Progenitor cell of endocrine pancreas (in vitro differentiated cells): Measurements from ENCODE around the gene EML6. TPM values are rescaled to one million over a fixed set of nuclear protein-coding genes. Genes with fewer than 3 reads are reported as not detected.

ENCODE experiments used
- DNase-seq: peaks from one replicate; pipeline ENCODE4 v3.0.0; 2021; ENCODE audit warnings: low spot score; ENCODE audit not compliant: unreplicated experiment
- H3K27ac Mint-ChIP-seq: 2 replicates; pipeline ENCODE4 v1.8.0; 2021; ENCODE audit warnings: mild to moderate bottlenecking, moderate library complexity, mixed read lengths
- H3K27me3 Mint-ChIP-seq: 2 replicates; pipeline ENCODE4 v1.8.0; 2021; ENCODE audit warnings: mixed read lengths
- H3K36me3 Mint-ChIP-seq: 2 replicates; pipeline ENCODE4 v1.8.0; 2022; ENCODE audit warnings: mixed read lengths; ENCODE audit not compliant: insufficient read depth
- H3K4me1 Mint-ChIP-seq: 2 replicates; pipeline ENCODE4 v1.8.0; 2021; ENCODE audit warnings: low read depth, mixed read lengths
- H3K4me3 Mint-ChIP-seq: 2 replicates; pipeline ENCODE4 v1.8.0; 2021; ENCODE audit warnings: low read depth, mild to moderate bottlenecking, moderate library complexity, mixed read lengths
- H3K9me3 Mint-ChIP-seq: 2 replicates; pipeline ENCODE4 v1.8.0; 2021; ENCODE audit warnings: low read depth, mixed read lengths
- total RNA-seq: library from RNA; stranded (reverse); gene quantifications from 2 replicates; pipeline ENCODE4 v1.2.1, GENCODE V29; 2021
- TF ChIP-seq, protein P1 (sequence below): fragments of 200-600 bp; sonication (generic); IDR thresholded peaks from one replicate; pipeline ENCODE4 v1.5.0; 2021; ENCODE audit warnings: antibody characterized with exemption, mild to moderate bottlenecking; ENCODE audit not compliant: unreplicated experiment

EML6 gene
- total RNA-seq, 1 donor from 2014 or later: 2.6 TPM

DNA sequence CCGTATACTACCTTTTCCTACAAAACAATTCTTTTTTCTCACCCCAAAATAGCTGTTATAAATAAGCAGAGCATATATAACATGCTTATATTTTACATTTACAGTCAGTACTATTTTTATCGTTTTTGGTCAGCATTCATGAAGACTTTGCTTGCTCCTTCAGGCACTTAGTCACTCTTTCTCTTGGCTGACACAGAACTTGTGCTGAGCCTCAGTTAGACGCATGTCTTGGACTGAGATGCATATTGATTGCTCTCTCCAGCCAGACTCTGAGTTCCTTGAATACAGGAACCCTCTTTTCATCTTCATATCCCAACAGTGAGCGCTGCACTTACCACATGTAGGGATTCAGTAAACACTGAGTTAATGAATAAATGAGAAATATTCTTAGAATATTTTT lies 168.4 kb downstream of the EML6 start:
- Mint-ChIP-seq H3K27ac (no peak overlapping the region), H3K36me3 (no peaks in the 10 kb centered on the region), H3K4me3 (no peak overlapping the region), H3K9me3 (no peaks in the 10 kb centered on the region), H3K4me1 (no peaks in the 10 kb centered on the region), H3K27me3 (no peaks in the 10 kb centered on the region)
- DNase-seq: no peak
- TF ChIP-seq, protein P1, sequence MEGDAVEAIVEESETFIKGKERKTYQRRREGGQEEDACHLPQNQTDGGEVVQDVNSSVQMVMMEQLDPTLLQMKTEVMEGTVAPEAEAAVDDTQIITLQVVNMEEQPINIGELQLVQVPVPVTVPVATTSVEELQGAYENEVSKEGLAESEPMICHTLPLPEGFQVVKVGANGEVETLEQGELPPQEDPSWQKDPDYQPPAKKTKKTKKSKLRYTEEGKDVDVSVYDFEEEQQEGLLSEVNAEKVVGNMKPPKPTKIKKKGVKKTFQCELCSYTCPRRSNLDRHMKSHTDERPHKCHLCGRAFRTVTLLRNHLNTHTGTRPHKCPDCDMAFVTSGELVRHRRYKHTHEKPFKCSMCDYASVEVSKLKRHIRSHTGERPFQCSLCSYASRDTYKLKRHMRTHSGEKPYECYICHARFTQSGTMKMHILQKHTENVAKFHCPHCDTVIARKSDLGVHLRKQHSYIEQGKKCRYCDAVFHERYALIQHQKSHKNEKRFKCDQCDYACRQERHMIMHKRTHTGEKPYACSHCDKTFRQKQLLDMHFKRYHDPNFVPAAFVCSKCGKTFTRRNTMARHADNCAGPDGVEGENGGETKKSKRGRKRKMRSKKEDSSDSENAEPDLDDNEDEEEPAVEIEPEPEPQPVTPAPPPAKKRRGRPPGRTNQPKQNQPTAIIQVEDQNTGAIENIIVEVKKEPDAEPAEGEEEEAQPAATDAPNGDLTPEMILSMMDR: no peak

DNA sequence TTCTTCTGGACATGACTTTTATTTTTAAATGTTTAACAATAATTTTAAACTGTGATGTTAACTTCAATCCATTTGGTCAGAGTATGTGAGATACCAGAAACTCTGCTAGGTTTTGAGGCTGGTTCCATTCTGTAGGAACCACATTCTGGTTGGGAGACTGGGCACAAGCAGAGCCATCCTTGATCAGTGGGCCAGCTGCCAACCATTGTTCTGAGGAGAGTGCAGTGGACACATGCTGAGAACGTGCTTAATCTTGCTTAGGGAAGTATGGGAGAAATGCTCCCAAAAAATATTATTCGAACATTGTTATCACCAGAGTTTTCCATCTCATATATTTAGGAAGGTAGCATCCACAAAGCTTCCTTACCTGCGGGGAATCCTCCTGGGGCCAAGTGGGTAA lies 171.0 kb downstream of the EML6 start:
- Mint-ChIP-seq H3K27ac (no peak overlapping the region), H3K36me3 (no peaks in the 10 kb centered on the region), H3K9me3 (no peaks in the 10 kb centered on the region), H3K4me1 (no peaks in the 10 kb centered on the region), H3K27me3 (no peaks in the 10 kb centered on the region), H3K4me3 (no peak overlapping the region)
- no peak for DNase-seq
- TF ChIP-seq, protein P1: no peak

DNA sequence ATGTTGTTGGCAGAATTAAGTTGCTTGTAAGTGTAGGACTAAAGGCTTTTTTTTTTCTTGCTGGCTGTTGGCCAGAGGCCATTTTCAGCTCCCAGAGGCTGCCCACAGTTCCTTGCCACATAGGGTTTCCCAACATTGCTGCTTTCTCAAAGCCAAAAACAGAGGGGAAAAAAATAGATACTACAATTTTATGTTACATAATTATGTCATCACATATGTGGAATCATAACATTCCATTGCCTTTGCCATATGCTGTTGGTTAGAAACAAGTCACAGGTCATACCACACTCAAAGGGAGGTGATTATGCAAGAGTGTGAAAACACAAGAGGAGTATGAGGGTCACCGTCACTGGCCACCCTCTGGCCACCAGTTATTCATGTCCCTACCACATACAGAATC lies 172.3 kb downstream of the EML6 start:
- TF ChIP-seq, protein P1: no peak
- H3K27ac Mint-ChIP-seq: no peak overlapping the region
- H3K36me3 Mint-ChIP-seq: no peaks in the 10 kb centered on the region
- no peak overlapping the region for H3K4me3 Mint-ChIP-seq
- H3K9me3 Mint-ChIP-seq: no peaks in the 10 kb centered on the region
- no peaks in the 10 kb centered on the region for H3K4me1 Mint-ChIP-seq
- no peaks in the 10 kb centered on the region for H3K27me3 Mint-ChIP-seq
- DNase-seq: no peak

DNA sequence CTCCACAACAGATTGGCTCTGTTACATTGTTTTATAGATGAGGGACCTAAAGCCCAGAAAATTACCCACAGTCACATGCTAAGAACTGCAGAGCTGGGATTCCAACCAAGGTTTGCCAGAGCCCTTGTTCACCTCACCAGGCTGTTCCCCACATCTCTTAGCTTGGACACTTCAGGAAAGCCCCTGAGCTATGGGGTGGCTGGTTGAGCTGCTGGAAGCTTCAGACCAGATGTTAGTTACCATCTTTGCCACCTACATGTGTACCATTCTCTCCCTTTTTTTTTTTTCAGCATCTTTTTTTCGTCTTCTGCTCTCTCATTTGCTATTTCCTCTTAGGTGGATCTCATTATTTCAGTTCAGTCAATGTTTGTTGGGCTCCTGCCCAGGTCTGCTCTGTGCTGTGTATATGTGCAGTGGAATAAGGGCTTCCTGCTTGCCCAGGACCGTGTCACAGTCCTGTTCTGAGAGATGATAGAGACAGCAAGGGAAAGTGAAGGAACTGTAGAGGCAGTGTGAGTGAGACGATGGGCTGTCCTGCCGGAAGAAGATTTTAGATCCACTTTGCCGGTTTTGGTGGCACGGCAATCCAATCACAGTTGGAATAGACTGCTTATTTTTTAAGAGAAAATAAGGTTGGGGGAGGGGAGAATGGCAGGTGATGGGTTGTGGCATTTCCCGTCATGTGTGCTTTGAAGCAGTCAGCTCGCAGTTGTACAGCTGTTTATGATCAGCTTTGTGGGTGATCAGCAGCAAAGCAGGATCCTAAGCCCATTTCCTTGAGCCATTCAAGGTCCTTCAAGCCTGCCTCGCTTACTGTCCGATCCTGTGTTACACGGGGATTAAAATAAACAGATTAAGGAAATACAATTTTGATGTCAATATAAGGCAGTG lies 174.2 kb downstream of the EML6 start:
- Mint-ChIP-seq H3K27me3 (no peaks in the 10 kb centered on the region), H3K27ac (no peak overlapping the region), H3K36me3 (no peaks in the 10 kb centered on the region), H3K4me3 (no peak overlapping the region), H3K4me1 (peaks cover 5% of the 10 kb centered on the region), H3K9me3 (no peaks in the 10 kb centered on the region)
- TF ChIP-seq, protein P1: no peak
- no peak for DNase-seq

DNA sequence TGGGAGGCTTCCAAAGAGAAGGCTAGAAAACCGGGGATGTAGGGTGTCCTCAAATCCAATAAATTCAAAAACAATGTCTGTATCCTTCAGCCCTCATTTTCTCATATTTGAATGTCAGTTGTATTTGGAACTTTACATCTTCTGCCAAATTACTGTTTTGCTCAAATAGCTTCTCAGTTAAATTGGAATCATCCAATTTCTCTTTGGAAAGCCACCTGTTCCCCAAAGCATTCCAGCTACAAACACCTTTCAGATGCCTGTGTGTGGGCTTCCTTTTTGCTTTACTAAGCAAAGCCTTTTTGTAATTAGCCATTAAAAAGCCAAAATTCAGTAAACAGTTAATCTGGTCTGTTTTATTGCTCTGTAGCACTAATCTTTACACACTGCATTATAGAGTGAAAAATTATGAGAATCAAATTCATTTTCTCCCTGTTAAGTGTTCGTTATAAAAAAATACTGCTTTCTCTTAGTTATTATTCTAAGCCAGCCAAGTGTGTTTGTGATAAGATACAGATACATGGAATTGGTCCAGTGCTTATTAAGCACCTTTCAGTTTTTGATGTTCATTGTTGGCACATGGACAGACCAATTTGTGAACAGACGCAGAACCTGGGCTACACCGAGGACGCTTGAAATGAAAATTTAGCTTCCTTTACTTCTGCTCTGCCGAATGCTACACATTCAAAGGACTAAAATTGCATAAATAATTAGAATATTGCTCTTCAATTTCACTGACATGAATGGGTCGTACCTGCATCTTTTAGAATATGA lies 175.2 kb downstream of the EML6 start:
- TF ChIP-seq, protein P1: no peak
- peaks cover 5% of the 10 kb centered on the region for H3K4me1 Mint-ChIP-seq
- no peaks in the 10 kb centered on the region for H3K27me3 Mint-ChIP-seq
- H3K36me3 Mint-ChIP-seq: no peaks in the 10 kb centered on the region
- H3K9me3 Mint-ChIP-seq: no peaks in the 10 kb centered on the region
- H3K4me3 Mint-ChIP-seq: no peak overlapping the region
- no peak overlapping the region for H3K27ac Mint-ChIP-seq
- DNase-seq: no peak
